Keratinocyte (primary cell): ENCODE data around the gene MET.

Experiments used
- EZH2 ChIP-seq: IDR thresholded peaks from one replicate; pipeline ENCODE4 v1.6.1; 2012; ENCODE audit warnings: inconsistent platforms, mild to moderate bottlenecking, low read length, moderate library complexity
- TF ChIP-seq, protein P1 (sequence below), 3 experiments: IDR thresholded peaks in 1 of 3; conservative IDR thresholded peaks in 1 of 3; optimal IDR thresholded peaks in 1 of 3; 2 replicates in 2 of 3; 3 replicates in 1 of 3; pipeline versions ENCODE3 to v1.5.1; 2011; ENCODE audit warnings: low read length in 3 of 3, mild to moderate bottlenecking in 3 of 3, moderate library complexity in 2 of 3, control low read depth in 1 of 3, inconsistent platforms in 1 of 3; ENCODE audit not compliant: insufficient read depth in 2 of 3; ENCODE audit errors: extremely low read depth in 1 of 3

DNA sequence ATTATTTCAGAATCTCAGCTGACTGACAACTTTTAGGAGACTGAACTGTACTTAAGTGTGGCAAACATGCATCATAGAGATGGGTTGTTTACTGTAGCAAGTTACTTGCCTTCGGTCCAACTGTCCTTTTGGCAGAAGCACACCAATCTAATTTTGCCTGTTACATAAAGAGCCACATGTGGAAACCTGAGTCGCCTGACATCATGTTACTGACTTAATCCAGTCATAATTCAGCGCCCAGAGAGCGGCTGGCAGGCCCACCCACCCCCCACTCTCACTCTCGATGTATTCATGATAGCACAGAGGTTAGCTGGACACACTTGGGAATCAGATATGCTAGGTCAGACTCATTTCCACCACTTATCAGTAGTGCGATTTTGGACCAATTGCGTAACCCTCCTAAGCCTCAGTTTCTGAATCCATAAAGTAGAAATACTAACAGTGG, 133.1 kb downstream of the MET start:
- TF ChIP-seq, protein P1, sequence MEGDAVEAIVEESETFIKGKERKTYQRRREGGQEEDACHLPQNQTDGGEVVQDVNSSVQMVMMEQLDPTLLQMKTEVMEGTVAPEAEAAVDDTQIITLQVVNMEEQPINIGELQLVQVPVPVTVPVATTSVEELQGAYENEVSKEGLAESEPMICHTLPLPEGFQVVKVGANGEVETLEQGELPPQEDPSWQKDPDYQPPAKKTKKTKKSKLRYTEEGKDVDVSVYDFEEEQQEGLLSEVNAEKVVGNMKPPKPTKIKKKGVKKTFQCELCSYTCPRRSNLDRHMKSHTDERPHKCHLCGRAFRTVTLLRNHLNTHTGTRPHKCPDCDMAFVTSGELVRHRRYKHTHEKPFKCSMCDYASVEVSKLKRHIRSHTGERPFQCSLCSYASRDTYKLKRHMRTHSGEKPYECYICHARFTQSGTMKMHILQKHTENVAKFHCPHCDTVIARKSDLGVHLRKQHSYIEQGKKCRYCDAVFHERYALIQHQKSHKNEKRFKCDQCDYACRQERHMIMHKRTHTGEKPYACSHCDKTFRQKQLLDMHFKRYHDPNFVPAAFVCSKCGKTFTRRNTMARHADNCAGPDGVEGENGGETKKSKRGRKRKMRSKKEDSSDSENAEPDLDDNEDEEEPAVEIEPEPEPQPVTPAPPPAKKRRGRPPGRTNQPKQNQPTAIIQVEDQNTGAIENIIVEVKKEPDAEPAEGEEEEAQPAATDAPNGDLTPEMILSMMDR (optimal IDR thresholded peaks at IDR 0.05 in 1 of 3, IDR thresholded peaks at IDR 0.05 in 1 of 3, conservative IDR thresholded peaks at IDR 0.05 in 1 of 3; ENCODE audit: extremely low read depth in 1 of 3, insufficient read depth in 2 of 3, low read length in 3 of 3) = no peak
- no peak for TF ChIP-seq EZH2
